ENCODE data around the gene SENP5. TPM values are rescaled to one million over a fixed set of nuclear protein-coding genes. Genes with fewer than 3 reads are reported as not detected.

Gene SENP5
- total and polyA plus RNA-seq, 2 of the 8 experiments (the other 6 are each of a cell fraction or from before 2014, with no cell fraction given) = 6.7 to 27.3 TPM

- Histone ChIP-seq H3K9me3 (ENCODE audit: insufficient read depth in 2 of 2, low read depth in 1 of 2, low read length in 1 of 2) (peaks cover 3 to 5% of the 10 kb centered on the region in 2 experiments; a peak in 3 of 4 replicates), H3K18ac (ENCODE audit: extremely low read depth, low read length) (no peak overlapping the region)
- no peak for FAIRE-seq
Observed at GRCh38 chr3:196842567-196843434, 24.9 kb upstream of the SENP5 start.

More at GRCh38 chr3:196842567-196843434, 24.9 kb upstream of the SENP5 start:
- no peak overlapping the region for H2BK12ac ChIP-seq (ENCODE audit: low read depth, low read length)
- H3K23me2 ChIP-seq (ENCODE audit: low read depth, low read length) = no peaks in the 10 kb centered on the region
- no peak overlapping the region for H4K8ac ChIP-seq (ENCODE audit: extremely low read depth, insufficient read depth, low read length)
- H3K56ac ChIP-seq (replicated peaks; ENCODE audit: insufficient read length, low read depth, low read length) = no peak overlapping the region
- H2BK5ac ChIP-seq (ENCODE audit: low read depth, low read length) = no peak overlapping the region
- H2BK15ac ChIP-seq (ENCODE audit: low read length) = no peak overlapping the region
- H4K5ac ChIP-seq (ENCODE audit: insufficient read length, low read depth, low read length) = no peak overlapping the region
- no peaks in the 10 kb centered on the region for H4K20me1 ChIP-seq (replicated peaks in 1 of 2; ENCODE audit: control insufficient read depth in 1 of 2, insufficient read depth in 2 of 2, low read length in 2 of 2)
- TF ChIP-seq JUN (IDR thresholded peaks at IDR 0.05; ENCODE audit: low read depth, low read length) = no peak
- no peak for TF ChIP-seq SRF (IDR thresholded peaks at IDR 0.05; ENCODE audit: low read depth, low read length)
- TF ChIP-seq SIX5 (IDR thresholded peaks at IDR 0.05; ENCODE audit: low read depth, low read length) = no peak
- no peak for TF ChIP-seq POLR2A (IDR thresholded peaks at IDR 0.05; ENCODE audit: control extremely low read depth in 1 of 2, low read depth in 2 of 2, low read length in 2 of 2)
- no peak for TF ChIP-seq MAX (IDR thresholded peaks at IDR 0.05)
- no peak for TF ChIP-seq HDAC6 (IDR thresholded peaks at IDR 0.05; ENCODE audit: low read depth, low read length)
- no peak for TF ChIP-seq SAP30 (IDR thresholded peaks at IDR 0.05; ENCODE audit: insufficient read depth, insufficient replicate concordance, low read length)
- TF ChIP-seq KDM5A (IDR thresholded peaks at IDR 0.05; ENCODE audit: low read length) = no peak
- TF ChIP-seq CHD2 (IDR thresholded peaks at IDR 0.05; ENCODE audit: low read length) = no peak
- no peak for TF ChIP-seq TBP (IDR thresholded peaks at IDR 0.05; ENCODE audit: low read depth, low read length)
- no peak for TF ChIP-seq RXRA (IDR thresholded peaks at IDR 0.05; ENCODE audit: insufficient read depth, low read depth, low read length)
- TF ChIP-seq KDM1A (IDR thresholded peaks at IDR 0.05; ENCODE audit: borderline replicate concordance, low read length) = no peak
- no peak overlapping the region for H4K91ac ChIP-seq (replicated peaks; ENCODE audit: insufficient read length, low read length)
- H2AFZ ChIP-seq (ENCODE audit: low read length) = no peak overlapping the region
- no peak overlapping the region for H3K4me2 ChIP-seq (ENCODE audit: insufficient read depth in 1 of 2, low read depth in 2 of 2, low read length in 2 of 2)
- no peaks in the 10 kb centered on the region for H3K4me1 ChIP-seq (replicated peaks in 1 of 4; ENCODE audit: control insufficient read depth in 3 of 4, insufficient read depth in 4 of 4, low read length in 3 of 4)
- H2AK5ac ChIP-seq (ENCODE audit: low read depth, low read length) = no peak overlapping the region
- no peak overlapping the region for H3K14ac ChIP-seq (ENCODE audit: insufficient read length)
- H3K9ac ChIP-seq (replicated peaks in 1 of 4; ENCODE audit: extremely low read depth in 1 of 4, low read depth in 3 of 4, low read length in 3 of 4) = no peak overlapping the region
- ChIA-PET POLR2A (ENCODE audit: partially characterized antibody) (interaction anchor here (1.3 kb wide), 1 partner anchor 25 kb away, joined by 4 read pairs; the partner anchor contains the start of gene SENP5), CTCF (ENCODE audit: partially characterized antibody) (interaction anchor here (0.6 to 0.7 kb wide), 3 partner anchors 9 to 23 kb away, joined by 3 read pairs; no protein-coding TSS in a partner anchor)
- H3K23ac ChIP-seq (ENCODE audit: insufficient read length) = no peak overlapping the region
- no peaks in the 10 kb centered on the region for H3K27me3 ChIP-seq (replicated peaks in 1 of 4; ENCODE audit: control insufficient read depth in 3 of 4, extremely low read depth in 1 of 4, insufficient read depth in 3 of 4, low read length in 3 of 4)
- no peak overlapping the region for H2BK20ac ChIP-seq (ENCODE audit: low read length)
- no peaks in the 10 kb centered on the region for H3K79me2 ChIP-seq (ENCODE audit: control insufficient read depth in 1 of 2, insufficient read depth in 2 of 2, low read length in 2 of 2)
- H2BK120ac ChIP-seq (replicated peaks; ENCODE audit: low read depth, low read length) = no peak overlapping the region
- no peaks in the 10 kb centered on the region for H3K79me1 ChIP-seq (ENCODE audit: low read depth, low read length)
- H3K36me3 ChIP-seq (ENCODE audit: control insufficient read depth in 2 of 4, insufficient read depth in 4 of 4, low read length in 3 of 4) = no peaks in the 10 kb centered on the region
- H3K4ac ChIP-seq (replicated peaks; ENCODE audit: insufficient read length, low read depth, low read length) = no peak overlapping the region
- H3K27ac ChIP-seq (ENCODE audit: low read depth, low read length) = no peak overlapping the region
- no peak for DNase-seq (ENCODE audit: low read depth in 1 of 2, low spot score in 2 of 2)
- 81% methylated on average over 17 of the region's 17 CpGs; no CpG with 5 or more reads in 1 of the 2 experiments for WGBS, 2 experiments (ENCODE audit: extremely low coverage in 1 of 2, insufficient coverage in 1 of 2, insufficient read length in 1 of 2, insufficient replicate concordance in 2 of 2, low coverage in 1 of 2, low lambda C conversion rate in 2 of 2, missing lambda C conversion rate in 1 of 2)
- no peak overlapping the region for H3K4me3 ChIP-seq (ENCODE audit: extremely low read depth in 1 of 4, insufficient read depth in 2 of 4, low read depth in 3 of 4, low read length in 4 of 4)
